HG02759 (cell line): ENCODE results near the gene DENND1B.
"Not testable (repeated sequence)": the region's sequence is repeated elsewhere in the genome, so short reads cannot be mapped to it uniquely, and the experiment has no call there.

Experiments
- ATAC-seq: cut with Tn5 transposase; IDR thresholded peaks from one replicate; pipeline ENCODE4 v1.9.1; 2021; ENCODE audit warnings: mild to moderate bottlenecking, moderate library complexity; ENCODE audit not compliant: unreplicated experiment

DENND1B gene

DNA sequence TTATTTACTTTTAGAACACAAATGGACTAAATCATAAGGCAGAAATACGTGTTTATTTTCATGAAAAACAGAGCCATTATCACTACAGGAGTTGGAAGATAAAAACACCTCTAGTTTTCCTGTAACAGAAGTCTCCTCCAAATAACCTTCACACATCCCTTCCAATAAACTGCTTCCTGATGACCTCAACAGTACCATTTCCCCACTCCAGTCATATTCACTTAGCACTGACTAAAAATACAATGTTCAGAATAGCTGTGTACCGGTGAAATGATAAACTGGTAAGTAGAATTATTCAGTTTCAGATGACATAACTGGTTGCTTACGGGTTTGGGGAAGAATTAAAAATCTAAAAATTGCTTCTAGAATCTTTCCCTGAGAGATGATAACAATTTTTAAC is 137.9 kb downstream of the DENND1B start:
- no peak for ATAC-seq

- no peak for ATAC-seq
These were observed 141.7 kb downstream of the DENND1B start for GRCh38 chr1:197633447-197634078.

- ATAC-seq = no peak
These were observed 142.6 kb downstream of the DENND1B start for GRCh38 chr1:197632651-197633050.

GRCh38 chr1:197632005-197632404 is 143.3 kb downstream of the DENND1B start:
- no peak for ATAC-seq

GRCh38 chr1:197622371-197622770 is 152.9 kb downstream of the DENND1B start:
- no peak for ATAC-seq

DNA sequence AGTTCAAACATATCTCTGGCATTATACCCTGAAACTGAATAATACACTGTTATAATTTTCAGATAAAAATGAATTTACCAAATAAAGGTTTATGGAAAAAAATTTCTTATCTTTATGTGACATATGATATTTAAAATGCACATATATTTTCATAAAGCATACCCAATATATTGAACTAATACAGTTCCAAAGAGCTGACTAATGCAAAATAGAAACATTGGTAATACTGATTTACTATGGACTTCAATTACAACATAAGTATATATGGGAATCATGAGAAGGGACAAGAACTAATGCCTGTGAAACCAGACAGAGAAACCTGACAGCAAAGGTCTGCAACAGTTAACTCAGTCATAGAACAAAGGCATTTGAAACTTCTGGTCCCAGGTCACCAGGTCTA is 153.5 kb downstream of the DENND1B start:
- ATAC-seq = no peak

- ATAC-seq = no peak
These were observed 154.5 kb downstream of the DENND1B start for GRCh38 chr1:197620714-197621163.

DNA sequence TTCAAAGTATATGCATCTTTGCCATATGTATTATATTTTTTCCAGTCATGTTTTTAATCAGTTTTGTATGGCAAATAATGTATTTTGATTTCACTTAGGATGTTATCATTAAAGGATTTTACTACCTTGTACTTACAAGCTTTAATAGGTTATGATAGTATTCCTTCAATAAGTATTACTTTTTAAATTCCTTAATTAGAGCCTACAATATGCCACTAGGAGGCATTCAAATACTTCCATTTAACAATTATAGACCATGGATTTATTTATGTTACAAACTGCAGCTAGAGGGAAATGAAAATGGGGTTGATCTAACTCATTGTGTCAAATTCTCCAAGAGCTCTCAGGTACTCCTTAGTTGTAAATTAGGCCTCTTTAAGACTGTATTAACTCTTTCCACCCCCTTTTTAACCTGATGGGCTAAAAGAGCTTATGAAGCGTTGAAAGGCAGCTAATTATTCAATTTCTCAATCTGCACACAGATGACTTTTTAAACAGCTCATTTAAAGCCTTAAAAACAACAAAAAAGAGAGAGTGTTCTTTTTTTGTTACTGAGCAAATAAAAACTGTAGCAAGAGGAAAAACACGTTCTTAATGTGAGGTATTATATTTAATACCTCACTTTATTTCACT is 156.2 kb downstream of the DENND1B start:
- no peak for ATAC-seq

- no peak for ATAC-seq
These were observed 157.2 kb downstream of the DENND1B start for GRCh38 chr1:197618061-197618460.

DNA sequence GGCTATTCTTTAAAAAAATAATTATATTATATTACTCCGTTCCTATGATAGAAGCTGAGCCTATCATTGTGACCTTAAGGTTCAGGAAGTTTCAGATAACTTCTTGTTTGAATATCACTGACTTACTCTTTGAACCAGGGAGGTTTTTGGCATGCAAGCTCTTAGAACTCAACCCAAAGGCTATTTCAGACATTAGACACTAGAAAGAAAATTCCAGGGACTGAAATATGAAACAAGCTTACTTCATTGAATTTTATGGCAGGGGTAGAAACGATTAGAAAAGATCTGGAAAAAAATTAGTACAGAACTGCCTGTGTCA is 159.6 kb downstream of the DENND1B start:
- no peak for ATAC-seq

GRCh38 chr1:197614916-197615692 is 160.2 kb downstream of the DENND1B start:
- peak; percentile 78 for ATAC-seq

DNA sequence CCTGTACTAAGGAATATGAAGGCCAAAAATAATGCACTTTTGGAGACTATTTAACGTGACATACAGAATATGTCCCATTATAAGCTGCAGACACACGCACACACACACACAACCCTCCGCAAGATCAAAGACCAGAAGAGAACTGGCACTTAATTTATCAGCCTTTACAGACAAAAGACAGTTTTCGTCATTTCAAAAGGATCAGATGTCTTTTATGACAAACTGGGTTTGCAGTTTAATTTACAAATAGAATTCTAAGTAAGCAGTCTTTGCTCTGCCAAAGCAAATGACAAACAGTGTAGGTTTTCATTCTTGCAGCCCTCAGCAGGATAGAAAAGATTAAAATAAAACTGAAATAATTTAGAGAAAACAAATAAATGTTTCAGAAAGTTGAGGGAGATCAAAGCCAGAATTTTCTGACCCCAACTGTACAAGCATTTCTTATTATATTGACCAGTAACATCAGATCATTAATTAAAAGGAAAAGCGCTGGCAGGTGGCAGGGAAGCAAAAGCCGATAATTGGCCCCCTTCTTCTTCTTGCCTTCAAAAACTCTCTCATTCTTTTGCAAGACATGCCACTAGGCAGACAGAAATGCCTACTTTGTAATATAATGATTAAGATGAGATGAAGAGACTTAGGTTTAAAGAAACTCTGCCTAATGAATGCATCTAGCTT is 169.0 kb downstream of the DENND1B start:
- no peak for ATAC-seq

GRCh38 chr1:197604302-197604701 is 171.0 kb downstream of the DENND1B start:
- ATAC-seq = no peak

DNA sequence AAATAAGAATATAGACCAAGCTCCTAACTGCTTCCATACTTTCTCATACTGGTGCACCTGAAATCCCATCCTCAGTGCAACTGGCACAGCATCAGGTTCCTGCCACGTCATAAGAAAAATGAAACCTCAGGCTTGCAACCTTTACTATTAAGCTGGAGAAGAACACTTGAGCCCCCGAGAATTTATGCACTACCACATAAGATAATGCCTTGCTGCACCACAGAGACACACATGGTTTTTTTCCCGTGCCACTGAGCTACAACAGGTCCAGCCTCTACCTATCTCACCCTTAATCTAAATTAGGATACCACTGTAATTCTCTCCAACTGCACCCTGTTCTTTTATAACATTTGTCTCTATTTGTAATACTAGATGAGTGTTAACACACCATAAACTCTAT is 174.5 kb downstream of the DENND1B start:
- no peak for ATAC-seq

- ATAC-seq = no peak
These were observed 175.5 kb downstream of the DENND1B start for GRCh38 chr1:197599789-197600188.

GRCh38 chr1:197598935-197599334 is 176.3 kb downstream of the DENND1B start:
- no peak for ATAC-seq

- ATAC-seq = no peak
These were observed 179.9 kb downstream of the DENND1B start for GRCh38 chr1:197595304-197595904.

DNA sequence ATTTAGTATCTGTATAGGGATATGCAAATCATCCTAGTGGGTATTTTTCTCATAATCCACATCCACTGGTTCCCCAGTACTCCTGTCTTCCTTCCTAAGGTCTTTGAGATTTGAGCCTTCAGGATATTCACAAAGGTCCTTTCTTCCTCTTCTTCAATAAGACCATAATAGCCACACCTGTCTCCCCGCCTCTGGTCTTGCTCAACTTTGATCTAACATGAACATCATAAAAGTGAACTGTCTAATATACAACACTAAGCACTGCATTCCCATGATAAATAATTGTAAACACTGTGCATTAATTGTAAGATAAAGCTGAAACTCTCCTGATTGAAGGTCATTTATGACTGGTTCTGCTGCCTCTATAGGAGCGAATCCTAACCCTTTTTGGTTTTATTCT is 184.6 kb downstream of the DENND1B start:
- ATAC-seq = no peak

GRCh38 chr1:197585809-197586208 is 189.5 kb downstream of the DENND1B start:
- ATAC-seq = no peak

GRCh38 chr1:197577580-197577979 is 197.7 kb downstream of the DENND1B start:
- no peak for ATAC-seq

GRCh38 chr1:197575531-197575930 is 199.7 kb downstream of the DENND1B start:
- ATAC-seq = not testable (repeated sequence)
